ENCODE measurements around the gene CHTF8. TPM values are rescaled to one million over a fixed set of nuclear protein-coding genes. Genes with fewer than 3 reads are reported as not detected.
"Not testable (repeated sequence)": the region's sequence is repeated elsewhere in the genome, so short reads cannot be mapped to it uniquely, and the experiment has no call there.

The CHTF8 gene
- total RNA-seq, 2 donors from 2014 or later = 159 to 185 TPM

DNA sequence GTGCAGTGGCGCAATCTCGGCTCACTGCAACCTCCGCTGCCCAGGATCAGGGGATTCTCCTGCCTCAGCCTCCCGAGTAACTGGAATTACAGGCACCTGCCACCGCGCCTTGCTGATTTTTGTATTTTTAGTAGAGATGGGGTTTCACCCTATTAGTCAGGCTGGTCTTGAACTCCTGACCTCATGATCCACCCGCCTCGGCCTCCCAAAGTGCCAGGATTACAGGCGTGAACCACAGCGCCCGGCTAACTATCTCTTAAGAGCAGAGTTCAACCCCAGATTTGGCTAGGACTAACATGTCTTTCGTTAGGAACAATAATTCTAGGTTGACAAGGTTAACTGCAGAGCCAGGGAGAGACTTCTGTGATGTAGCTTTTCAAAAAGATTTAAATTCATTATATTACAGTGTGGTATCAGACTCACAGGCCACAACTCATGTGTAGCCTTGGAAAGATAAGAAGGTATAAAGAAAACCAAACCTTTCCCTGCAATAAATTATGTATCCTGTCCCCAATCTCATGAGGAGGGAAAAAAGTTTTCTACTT is 4.3 kb downstream of the CHTF8 start:
- Mint-ChIP-seq H3K4me3 (no peak overlapping the region), H3K27ac (peak overlapping the region; percentile 63), H3K27me3 (ENCODE audit: low read depth) (no peaks in the 10 kb centered on the region), H3K9me3 (no peaks in the 10 kb centered on the region), H3K36me3 (ENCODE audit: insufficient read depth in 2 of 2) (peaks cover 7 to 10% of the 10 kb centered on the region in 2 donors), H3K4me1 (ENCODE audit: low read depth) (peaks cover 35% of the 10 kb centered on the region)
- DNase-seq = no peak
- ATAC-seq (replicated peaks in 1 of 2) = no peak

DNA sequence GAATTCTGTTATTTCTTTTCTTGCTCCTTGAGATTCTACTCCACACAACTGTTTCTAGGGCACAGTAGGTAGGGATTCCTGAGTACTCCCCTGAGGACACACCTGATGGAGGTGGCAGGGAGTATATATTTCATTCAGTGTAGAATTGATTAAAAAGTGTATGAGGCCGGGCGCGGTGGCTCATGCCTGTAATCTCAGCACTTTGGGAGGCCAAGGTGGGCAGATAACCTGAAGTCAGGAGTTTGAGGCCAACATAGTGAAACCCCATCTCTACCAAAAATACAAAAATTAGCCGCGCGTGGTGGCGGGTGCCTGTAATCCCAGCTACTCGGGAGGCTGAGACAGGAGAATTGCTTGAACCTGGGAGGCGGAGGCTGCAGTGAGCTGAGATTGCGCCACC is 5.6 kb downstream of the CHTF8 start:
- not testable (repeated sequence) for H3K27me3 Mint-ChIP-seq (ENCODE audit: low read depth); H3K9me3 Mint-ChIP-seq; DNase-seq; H3K36me3 Mint-ChIP-seq (ENCODE audit: insufficient read depth in 2 of 2); ATAC-seq (replicated peaks in 1 of 2); H3K4me3 Mint-ChIP-seq
- peaks cover 32% of the 10 kb centered on the region for H3K4me1 Mint-ChIP-seq (ENCODE audit: low read depth)
- peak overlapping the region; percentile 15 for H3K27ac Mint-ChIP-seq

DNA sequence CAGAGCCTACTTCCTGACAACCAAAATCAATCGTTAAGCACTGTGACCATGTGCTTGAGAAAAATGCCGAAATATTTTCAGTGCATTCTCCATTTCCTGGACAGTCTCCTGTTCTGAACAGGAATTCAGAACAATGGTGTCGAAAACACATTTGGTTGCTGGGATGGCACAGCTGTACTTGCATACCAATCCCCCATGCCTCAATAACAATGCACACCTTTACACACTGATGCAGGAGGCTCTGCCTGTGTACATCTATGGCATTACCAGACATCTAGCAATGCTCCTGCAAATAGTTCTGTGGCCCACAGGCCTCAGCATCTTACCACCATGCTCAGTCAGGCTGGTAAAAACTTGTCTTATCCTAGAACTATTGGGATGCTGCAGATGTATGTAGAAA is 6.2 kb downstream of the CHTF8 start:
- no peaks in the 10 kb centered on the region for H3K27me3 Mint-ChIP-seq (ENCODE audit: low read depth)
- no peak for DNase-seq
- no peak for ATAC-seq (replicated peaks in 1 of 2)
- no peak overlapping the region for H3K27ac Mint-ChIP-seq
- peaks cover 26% of the 10 kb centered on the region for H3K4me1 Mint-ChIP-seq (ENCODE audit: low read depth)
- H3K4me3 Mint-ChIP-seq = no peak overlapping the region
- H3K36me3 Mint-ChIP-seq (ENCODE audit: insufficient read depth in 2 of 2) = peaks cover 5 to 8% of the 10 kb centered on the region in 2 donors
- no peaks in the 10 kb centered on the region for H3K9me3 Mint-ChIP-seq

DNA sequence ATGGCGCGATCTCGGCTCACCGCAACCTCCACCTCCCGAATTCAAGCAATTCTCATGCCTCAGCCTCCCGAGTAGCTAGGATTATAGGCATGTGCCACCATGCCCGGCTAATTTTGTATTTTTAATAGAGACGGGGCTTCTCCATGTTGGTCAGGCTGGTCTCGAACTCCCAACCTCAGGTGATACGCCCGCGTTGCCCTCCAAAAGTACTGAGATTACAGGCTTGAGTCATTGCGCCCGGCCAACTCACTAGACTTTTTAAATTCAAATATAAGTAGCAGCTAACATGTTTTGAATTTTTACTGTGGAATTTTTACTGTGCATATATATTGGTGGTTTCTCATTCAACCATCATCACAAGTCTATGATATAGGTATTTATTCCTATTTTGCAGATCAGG is 7.4 kb downstream of the CHTF8 start:
- peaks cover 15% of the 10 kb centered on the region for H3K4me1 Mint-ChIP-seq (ENCODE audit: low read depth)
- H3K4me3 Mint-ChIP-seq; H3K9me3 Mint-ChIP-seq; H3K27me3 Mint-ChIP-seq (ENCODE audit: low read depth); DNase-seq; H3K36me3 Mint-ChIP-seq (ENCODE audit: insufficient read depth in 2 of 2); ATAC-seq (replicated peaks in 1 of 2): not testable (repeated sequence)
- peak overlapping the region; percentile 60 for H3K27ac Mint-ChIP-seq

DNA sequence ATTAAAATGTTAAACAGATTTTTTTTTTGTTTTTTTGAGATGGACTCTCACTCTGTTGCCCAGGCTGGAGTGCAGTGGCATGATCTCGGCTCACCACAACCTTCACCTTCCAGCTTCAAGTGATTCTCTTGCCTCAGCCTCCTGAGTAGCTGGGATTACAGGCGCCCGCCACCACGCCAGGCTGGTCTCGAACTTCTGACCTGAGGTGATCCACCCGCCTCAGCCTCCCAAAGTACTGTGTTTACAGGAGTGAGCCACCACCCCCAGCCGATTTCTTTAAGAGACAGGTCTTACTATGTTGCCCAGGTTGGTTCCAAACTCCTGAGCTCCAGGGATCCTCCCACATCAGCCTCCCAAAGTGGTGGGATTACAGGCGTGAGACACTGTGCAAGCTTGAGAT is 8.0 kb downstream of the CHTF8 start:
- not testable (repeated sequence) for ATAC-seq (replicated peaks in 1 of 2); H3K27me3 Mint-ChIP-seq (ENCODE audit: low read depth); H3K9me3 Mint-ChIP-seq; H3K27ac Mint-ChIP-seq; H3K36me3 Mint-ChIP-seq (ENCODE audit: insufficient read depth in 2 of 2); DNase-seq; H3K4me3 Mint-ChIP-seq; H3K4me1 Mint-ChIP-seq (ENCODE audit: low read depth)

DNA sequence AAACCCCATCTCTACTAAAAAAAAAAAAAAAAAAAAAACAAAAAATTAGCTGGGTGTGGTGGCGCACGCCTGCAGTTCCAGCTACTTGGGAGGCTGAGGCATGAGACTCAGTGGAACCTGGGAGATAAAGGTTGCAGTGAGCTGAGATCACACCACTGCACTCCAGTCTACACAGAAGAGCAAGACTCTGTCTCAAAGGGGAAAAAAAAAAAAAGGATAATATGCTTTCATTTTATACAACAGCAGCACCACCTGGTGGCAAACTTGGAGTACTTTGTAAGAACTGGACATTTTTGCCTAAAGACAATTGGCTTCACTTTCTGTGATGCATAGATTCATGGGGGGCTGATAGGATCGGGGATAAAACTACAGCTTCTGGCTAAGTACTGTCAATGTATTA is 8.5 kb downstream of the CHTF8 start:
- H3K9me3 Mint-ChIP-seq = no peaks in the 10 kb centered on the region
- no peak overlapping the region for H3K27ac Mint-ChIP-seq
- no peaks in the 10 kb centered on the region for H3K27me3 Mint-ChIP-seq (ENCODE audit: low read depth)
- peak; percentile 47 to 49 for ATAC-seq (replicated peaks in 1 of 2)
- no peak overlapping the region for H3K4me3 Mint-ChIP-seq
- peaks cover 7% of the 10 kb centered on the region for H3K4me1 Mint-ChIP-seq (ENCODE audit: low read depth)
- DNase-seq = peak; percentile 59 to 68
- H3K36me3 Mint-ChIP-seq (ENCODE audit: insufficient read depth in 2 of 2) = peaks cover 5 to 8% of the 10 kb centered on the region in 2 donors

DNA sequence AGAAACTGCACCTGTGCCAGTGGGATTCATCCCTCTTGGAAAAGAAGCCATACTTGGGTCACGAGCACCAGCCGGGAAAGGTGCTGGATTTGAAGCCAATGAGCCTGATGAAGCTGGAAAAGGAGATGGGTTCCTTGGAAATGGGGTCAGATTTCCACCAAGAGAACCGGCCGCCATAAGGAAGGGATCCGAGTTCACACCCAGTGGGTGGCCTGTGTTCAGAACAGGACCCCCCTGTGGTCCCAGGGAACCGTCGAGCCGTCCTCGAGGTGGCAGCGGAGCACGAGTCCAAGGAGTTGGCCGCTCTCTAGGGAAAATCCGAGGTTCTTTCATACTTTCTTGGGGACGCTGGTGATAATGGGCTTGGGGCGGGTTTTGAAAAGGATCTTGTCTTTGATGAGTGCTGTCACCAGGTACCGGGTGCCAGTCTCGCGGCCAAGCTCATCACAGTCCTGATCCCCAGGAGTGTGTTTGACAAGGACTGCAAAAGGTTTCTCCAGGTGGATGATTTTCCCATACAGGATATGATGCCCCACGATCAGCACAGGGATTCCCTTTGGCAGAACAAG is 12.2 kb downstream of the CHTF8 start:
- H3K4me1 Mint-ChIP-seq (ENCODE audit: low read depth) = peaks cover 6% of the 10 kb centered on the region
- H3K9me3 Mint-ChIP-seq = no peaks in the 10 kb centered on the region
- H3K27ac Mint-ChIP-seq = no peak overlapping the region
- H3K27me3 Mint-ChIP-seq (ENCODE audit: low read depth) = no peaks in the 10 kb centered on the region
- no peak for ATAC-seq (replicated peaks in 1 of 2)
- no peak for DNase-seq
- H3K4me3 Mint-ChIP-seq = no peak overlapping the region
- peaks cover 5 to 6% of the 10 kb centered on the region in 2 donors for H3K36me3 Mint-ChIP-seq (ENCODE audit: insufficient read depth in 2 of 2)

DNA sequence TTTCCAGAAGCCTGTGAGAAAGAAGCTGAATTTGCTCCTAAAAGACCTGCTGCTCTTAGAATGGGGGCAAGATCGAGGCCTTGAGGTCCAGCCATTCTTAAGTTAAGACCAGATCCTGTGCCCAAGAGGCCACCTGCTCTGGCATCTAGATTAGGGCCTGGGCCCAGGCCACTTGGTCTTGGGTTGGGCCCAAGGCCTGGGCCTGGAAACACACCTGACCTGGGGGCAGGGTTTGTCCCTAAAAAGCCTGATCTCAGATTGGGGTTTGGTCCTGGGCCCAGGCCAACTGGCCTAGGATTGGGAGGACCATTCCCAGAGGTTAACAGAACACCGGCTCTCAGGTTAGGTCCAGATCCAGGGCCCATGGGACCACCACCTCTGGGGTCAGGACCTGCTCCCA is 12.9 kb downstream of the CHTF8 start:
- H3K4me3 Mint-ChIP-seq = no peak overlapping the region
- no peak overlapping the region for H3K27ac Mint-ChIP-seq
- ATAC-seq (replicated peaks in 1 of 2) (no peak), DNase-seq (no peak)
- H3K36me3 Mint-ChIP-seq (ENCODE audit: insufficient read depth in 2 of 2) = peaks cover 6 to 8% of the 10 kb centered on the region in 2 donors
- no peaks in the 10 kb centered on the region for H3K4me1 Mint-ChIP-seq (ENCODE audit: low read depth)
- H3K9me3 Mint-ChIP-seq = no peaks in the 10 kb centered on the region
- no peaks in the 10 kb centered on the region for H3K27me3 Mint-ChIP-seq (ENCODE audit: low read depth)

DNA sequence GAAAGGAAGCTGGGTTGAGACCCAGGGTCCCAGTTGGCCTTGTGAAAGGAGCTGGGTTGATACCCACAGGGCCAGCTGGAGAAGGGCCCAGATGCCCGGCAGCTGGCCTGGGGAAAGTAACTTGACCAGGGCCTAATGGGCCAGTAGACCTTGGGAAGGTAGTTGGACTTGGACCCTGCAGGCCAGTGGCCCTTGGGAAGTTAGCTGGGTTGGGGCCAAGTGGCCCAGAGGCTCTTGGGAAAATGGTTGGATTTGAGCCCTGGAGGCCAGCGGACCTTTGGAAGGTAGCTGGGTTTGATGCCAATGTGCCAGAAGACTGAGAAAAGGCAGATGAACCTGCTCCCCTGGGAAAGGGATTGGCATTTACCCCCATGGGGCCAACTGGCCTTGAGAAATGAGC is 13.4 kb downstream of the CHTF8 start:
- ATAC-seq (replicated peaks in 1 of 2) (no peak), DNase-seq (no peak)
- H3K4me3 Mint-ChIP-seq = no peak overlapping the region
- H3K36me3 Mint-ChIP-seq (ENCODE audit: insufficient read depth in 2 of 2) = peaks cover 6% of the 10 kb centered on the region in 2 donors
- H3K9me3 Mint-ChIP-seq = no peaks in the 10 kb centered on the region
- H3K27ac Mint-ChIP-seq = no peak overlapping the region
- no peaks in the 10 kb centered on the region for H3K27me3 Mint-ChIP-seq (ENCODE audit: low read depth)
- no peaks in the 10 kb centered on the region for H3K4me1 Mint-ChIP-seq (ENCODE audit: low read depth)

DNA sequence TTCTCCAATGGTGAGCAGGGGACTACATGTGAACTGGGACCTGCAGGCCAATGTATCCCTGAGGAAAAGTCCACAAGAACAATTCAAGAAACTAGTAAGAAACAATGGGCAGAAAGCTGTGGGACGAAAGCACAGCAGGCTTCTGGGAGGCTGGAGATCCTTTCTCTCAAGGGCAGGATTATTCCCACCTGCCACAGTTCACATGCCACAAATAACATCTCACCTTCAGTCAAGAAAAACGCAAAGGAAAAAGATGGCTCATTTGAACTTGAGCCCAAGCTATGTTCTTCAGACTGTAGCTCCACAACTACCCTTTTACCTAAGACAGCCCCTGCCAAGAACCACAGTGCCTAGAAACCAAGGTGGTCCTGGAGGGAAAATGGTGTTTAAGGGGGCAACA is 13.9 kb downstream of the CHTF8 start:
- Mint-ChIP-seq H3K27ac (no peak overlapping the region), H3K4me3 (no peak overlapping the region), H3K36me3 (ENCODE audit: insufficient read depth in 2 of 2) (peaks cover 6% of the 10 kb centered on the region in 2 donors)

DNA sequence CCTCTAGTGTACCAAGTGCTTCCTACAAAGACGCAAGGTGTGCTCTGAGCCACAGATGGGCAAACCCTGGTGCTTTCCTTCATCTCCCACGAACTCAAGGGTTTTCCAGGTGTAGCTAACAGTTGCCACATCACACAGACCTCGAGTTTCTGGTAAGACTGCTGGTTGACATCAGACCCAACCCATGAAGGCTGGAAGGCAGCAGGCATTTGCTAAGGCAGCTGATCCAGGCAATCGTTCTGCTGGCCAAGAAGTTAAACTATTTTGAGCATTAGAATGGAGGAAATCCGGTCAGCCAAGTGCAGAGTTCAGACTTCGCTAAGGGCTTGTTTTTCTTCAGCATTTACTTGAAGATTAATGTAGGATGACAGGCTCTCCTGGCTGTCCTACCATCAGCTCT is 15.5 kb downstream of the CHTF8 start:
- no peaks in the 10 kb centered on the region for H3K27me3 Mint-ChIP-seq (ENCODE audit: low read depth)
- ATAC-seq (replicated peaks in 1 of 2) = no peak
- H3K9me3 Mint-ChIP-seq = no peaks in the 10 kb centered on the region
- no peak overlapping the region for H3K4me3 Mint-ChIP-seq
- no peak for DNase-seq
- peaks cover 7% of the 10 kb centered on the region for H3K4me1 Mint-ChIP-seq (ENCODE audit: low read depth)
- H3K36me3 Mint-ChIP-seq (ENCODE audit: insufficient read depth in 2 of 2) = peaks cover 6% of the 10 kb centered on the region in 2 donors
- H3K27ac Mint-ChIP-seq = no peak overlapping the region

More for the DNA sequence above, 13.9 kb downstream of the CHTF8 start:
- H3K4me1 Mint-ChIP-seq (ENCODE audit: low read depth) = no peaks in the 10 kb centered on the region
- DNase-seq (no peak), ATAC-seq (replicated peaks in 1 of 2) (no peak)
- H3K27me3 Mint-ChIP-seq (ENCODE audit: low read depth) = no peaks in the 10 kb centered on the region
- H3K9me3 Mint-ChIP-seq = no peaks in the 10 kb centered on the region

DNA sequence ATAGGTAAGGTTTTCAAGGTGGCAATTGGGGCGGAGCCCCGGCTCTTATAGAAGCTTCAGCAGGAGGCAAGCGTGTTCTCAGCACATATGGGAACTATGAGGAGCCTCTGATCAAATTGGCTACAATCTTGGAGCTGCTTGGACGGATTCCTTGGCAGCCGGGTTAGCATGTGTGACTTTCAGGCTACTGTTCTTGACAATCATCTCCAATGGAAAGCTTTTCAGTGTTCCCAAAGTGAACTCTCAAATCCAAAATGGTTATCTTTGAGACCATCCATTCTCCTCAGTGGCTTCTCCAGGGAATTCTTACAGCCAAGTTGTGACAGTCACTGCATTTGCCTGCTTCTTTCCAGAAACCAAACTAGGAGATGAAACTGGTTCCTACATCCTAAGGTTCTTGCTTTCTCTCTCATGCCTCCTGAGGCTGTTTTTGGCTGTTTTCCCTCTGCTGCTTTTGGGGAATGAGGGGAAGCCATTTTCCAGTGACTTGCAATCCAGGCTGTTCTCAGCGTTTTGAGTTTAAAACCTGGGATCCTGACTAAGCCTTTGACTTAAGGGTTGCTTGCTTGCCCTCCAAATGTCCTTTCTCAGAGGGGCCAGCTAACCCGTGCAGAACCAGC is 16.0 kb downstream of the CHTF8 start:
- no peak for ATAC-seq (replicated peaks in 1 of 2)

DNA sequence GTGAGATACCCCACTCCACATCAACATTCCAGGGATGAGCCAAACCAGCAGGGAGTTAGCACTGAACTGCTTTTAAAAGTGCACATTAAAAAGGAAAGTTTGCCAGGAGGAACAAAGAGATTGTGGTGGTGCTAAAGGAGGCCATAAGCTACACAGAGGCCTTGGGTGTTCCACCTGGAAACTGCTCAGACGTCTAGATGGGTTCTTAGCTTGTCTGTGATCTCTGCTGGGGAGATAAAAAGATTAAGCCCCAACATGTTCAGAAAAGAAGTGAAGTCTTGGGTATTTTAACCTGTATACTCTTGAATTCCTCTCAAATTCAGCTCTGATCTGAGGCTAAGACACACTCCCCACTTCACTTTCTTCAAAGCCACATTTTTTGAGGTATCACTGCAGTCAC is 16.6 kb downstream of the CHTF8 start:
- Mint-ChIP-seq H3K9me3 (no peaks in the 10 kb centered on the region), H3K4me1 (ENCODE audit: low read depth) (peaks cover 7% of the 10 kb centered on the region), H3K36me3 (ENCODE audit: insufficient read depth in 2 of 2) (peaks cover 4 to 6% of the 10 kb centered on the region in 2 donors), H3K27ac (no peak overlapping the region), H3K27me3 (ENCODE audit: low read depth) (no peaks in the 10 kb centered on the region), H3K4me3 (no peak overlapping the region)
- no peak for ATAC-seq (replicated peaks in 1 of 2)
- no peak for DNase-seq

More for the DNA sequence above, 16.0 kb downstream of the CHTF8 start:
- H3K27me3 Mint-ChIP-seq (ENCODE audit: low read depth) = no peaks in the 10 kb centered on the region
- no peak for DNase-seq
- no peak overlapping the region for H3K4me3 Mint-ChIP-seq
- H3K27ac Mint-ChIP-seq = no peak overlapping the region
- peaks cover 7% of the 10 kb centered on the region for H3K4me1 Mint-ChIP-seq (ENCODE audit: low read depth)
- H3K9me3 Mint-ChIP-seq = no peaks in the 10 kb centered on the region
- H3K36me3 Mint-ChIP-seq (ENCODE audit: insufficient read depth in 2 of 2) = peaks cover 5 to 6% of the 10 kb centered on the region in 2 donors

DNA sequence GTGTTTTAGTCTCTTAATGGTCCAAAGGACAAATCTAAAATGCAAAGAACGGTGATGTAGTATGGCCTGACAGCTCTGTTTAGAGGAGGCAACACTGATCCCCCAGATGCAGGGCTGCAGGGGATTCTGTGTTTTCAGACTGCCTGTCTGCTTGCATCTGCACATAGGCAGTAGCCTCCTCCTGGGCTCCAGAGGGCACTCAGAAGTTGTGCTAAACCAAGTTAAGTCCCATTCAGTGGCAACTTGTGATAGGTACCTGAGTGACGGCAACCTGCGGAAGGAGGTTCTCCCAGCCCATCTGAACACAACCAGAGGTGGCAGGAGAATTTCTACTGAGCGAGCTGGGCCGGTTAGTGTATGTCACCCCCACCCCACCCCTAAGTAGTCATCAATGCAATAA is 17.0 kb downstream of the CHTF8 start:
- DNase-seq = no peak
- H3K4me3 Mint-ChIP-seq = no peak overlapping the region
- H3K4me1 Mint-ChIP-seq (ENCODE audit: low read depth) = peaks cover 7% of the 10 kb centered on the region
- no peak for ATAC-seq (replicated peaks in 1 of 2)
- H3K9me3 Mint-ChIP-seq = no peaks in the 10 kb centered on the region
- H3K27me3 Mint-ChIP-seq (ENCODE audit: low read depth) = no peaks in the 10 kb centered on the region
- no peak overlapping the region for H3K27ac Mint-ChIP-seq
- H3K36me3 Mint-ChIP-seq (ENCODE audit: insufficient read depth in 2 of 2) = peaks cover 4 to 6% of the 10 kb centered on the region in 2 donors
